OCI-LY1 (cell line): ENCODE measurements around the gene SCAMP3.

Experiments
- H2AFZ ChIP-seq: fragments of 200-600 bp; sonication (generic), shearing (Covaris generic); 2 replicates; pipeline ENCODE4 v1.6.0; 2014; ENCODE audit warnings: antibody characterized with exemption, mild to moderate bottlenecking, low read length
- H3F3A ChIP-seq: fragments of 200-600 bp; sonication (generic), shearing (Covaris generic); 2 replicates; pipeline ENCODE4 v1.6.0; 2014; ENCODE audit warnings: mild to moderate bottlenecking, antibody characterized with exemption, low read length, moderate library complexity; ENCODE audit not compliant: insufficient read depth
- H3K27ac ChIP-seq: fragments of 200-600 bp; sonication (generic); 2 replicates; pipeline ENCODE4 v1.5.1; 2014; ENCODE audit warnings: low read length, mixed run types, mild to moderate bottlenecking, low read depth; ENCODE audit not compliant: poor library complexity, severe bottlenecking
- H3K27me3 ChIP-seq: fragments of 200-600 bp; sonication (generic); 2 replicates; pipeline ENCODE4 v1.6.0; 2014; ENCODE audit warnings: antibody characterized with exemption, mild to moderate bottlenecking, low read length, moderate library complexity; ENCODE audit not compliant: insufficient read depth
- H3K36me3 ChIP-seq: fragments of 200-600 bp; sonication (generic); 2 replicates; pipeline ENCODE4 v1.6.1; 2014; ENCODE audit warnings: mild to moderate bottlenecking, antibody characterized with exemption, low read length, moderate library complexity, mixed read lengths; ENCODE audit not compliant: insufficient read depth
- H3K4me1 ChIP-seq: fragments of 200-600 bp; sonication (generic); 2 replicates; pipeline ENCODE4 v1.5.1; 2014; ENCODE audit warnings: mild to moderate bottlenecking, low read length, moderate library complexity; ENCODE audit not compliant: insufficient read depth, severe bottlenecking
- H3K4me2 ChIP-seq: fragments of 200-600 bp; sonication (generic), shearing (Covaris generic); 2 replicates; pipeline ENCODE4 v1.6.1; 2014; ENCODE audit warnings: low read length
- H3K4me3 ChIP-seq: fragments of 200-600 bp; sonication (generic); 2 replicates; pipeline ENCODE4 v1.5.1; 2014; ENCODE audit warnings: low read length, low read depth, mild to moderate bottlenecking, mixed read lengths; ENCODE audit not compliant: poor library complexity, severe bottlenecking
- H3K79me2 ChIP-seq: fragments of 200-600 bp; shearing (Covaris generic); 2 replicates; pipeline ENCODE4 v1.6.1; 2016; ENCODE audit warnings: mixed run types, low read length, mixed read lengths; ENCODE audit not compliant: insufficient read depth
- H3K9ac ChIP-seq: fragments of 200-600 bp; sonication (generic), shearing (Covaris generic); 2 replicates; pipeline ENCODE4 v1.6.1; 2014; ENCODE audit warnings: mild to moderate bottlenecking, low read length, mixed read lengths
- H3K9me2 ChIP-seq: fragments of 200-600 bp; sonication (generic), shearing (Covaris generic); 2 replicates; pipeline ENCODE4 v1.6.1; 2014; ENCODE audit warnings: low read depth, mild to moderate bottlenecking, low read length, mixed read lengths
- H3K9me3 ChIP-seq: fragments of 200-600 bp; shearing (Covaris generic); 2 replicates; pipeline ENCODE4 v1.6.1; 2014; ENCODE audit warnings: low read length, mixed read lengths
- H4K20me1 ChIP-seq: fragments of 200-600 bp; sonication (generic), shearing (Covaris generic); 2 replicates; pipeline ENCODE4 v1.6.0; 2016; ENCODE audit warnings: mild to moderate bottlenecking, low read length; ENCODE audit not compliant: insufficient read depth
- CTCF ChIP-seq: fragments of 200-600 bp; sonication (generic), shearing (Covaris generic); IDR thresholded peaks from 2 replicates; pipeline ENCODE4 v1.5.1; 2017; ENCODE audit warnings: mild to moderate bottlenecking, antibody characterized with exemption, low read length, moderate library complexity, mixed read lengths
- EZH2 ChIP-seq: fragments of 200-600 bp; sonication (generic), shearing (Covaris generic); IDR thresholded peaks from 2 replicates; pipeline ENCODE4 v1.8.0; 2017; ENCODE audit warnings: borderline replicate concordance, mixed run types, mild to moderate bottlenecking, antibody characterized with exemption, low read length, moderate library complexity, mixed read lengths

The SCAMP3 gene

GRCh38 chr1:155261852-155262673 is at the start of gene SCAMP3:
TSS of gene SCAMP3 (minus strand) at chr1:155262360. CDS start at chr1:155262151, 209 bp downstream.
- Histone ChIP-seq H3K36me3 (peaks cover 62% of the 10 kb centered on the region), H3K27me3 (no peaks in the 10 kb centered on the region), H3K27ac (peak within 1 kb of the TSS; percentile 47), H3K9me2 (no peaks in the 10 kb centered on the region), H3K4me2 (peak within 1 kb of the TSS; percentile 97), H3K4me3 (peak within 1 kb of the TSS; percentile 78), H3K79me2 (peaks cover 8% of the 10 kb centered on the region; the same call in 1 of the 2 replicates), H2AFZ (no peak within 1 kb of the TSS), H3K9me3 (no peaks in the 10 kb centered on the region), H4K20me1 (no peaks in the 10 kb centered on the region), H3K9ac (peak within 1 kb of the TSS; percentile 85), H3K4me1 (peaks cover 17% of the 10 kb centered on the region), H3F3A (peaks cover 18% of the 10 kb centered on the region)
- TF ChIP-seq CTCF (no peak), EZH2 (no peak)

DNA sequence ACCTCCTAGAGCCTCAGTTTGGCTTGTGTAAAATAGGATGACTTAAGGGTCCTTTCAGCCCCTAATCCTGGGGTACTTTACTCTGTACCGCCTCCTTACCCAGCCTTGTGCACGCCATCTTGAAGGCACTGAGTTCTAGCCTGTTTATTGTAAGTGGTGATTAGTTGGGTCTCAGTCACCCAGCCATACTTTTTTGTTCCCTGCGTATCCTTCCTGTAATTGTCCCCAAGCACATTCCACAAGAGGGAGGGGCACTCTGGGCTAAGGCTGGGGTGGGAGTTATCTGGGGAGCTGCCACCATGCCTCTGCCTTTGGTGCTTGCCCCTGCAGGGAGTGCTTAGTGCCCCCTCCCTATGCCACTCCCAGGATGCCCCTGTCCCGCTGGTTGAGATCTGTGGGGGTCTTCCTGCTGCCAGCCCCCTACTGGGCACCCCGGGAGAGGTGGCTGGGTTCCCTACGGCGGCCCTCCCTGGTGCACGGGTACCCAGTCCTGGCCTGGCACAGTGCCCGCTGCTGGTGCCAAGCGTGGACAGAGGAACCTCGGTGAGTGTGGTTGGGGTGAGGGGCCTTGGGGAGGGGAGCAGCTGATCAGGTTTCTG is 47.4 kb upstream of the SCAMP3 start:
- TF ChIP-seq EZH2 (no peak), CTCF (no peak; the same call in 1 of the 2 replicates)

DNA sequence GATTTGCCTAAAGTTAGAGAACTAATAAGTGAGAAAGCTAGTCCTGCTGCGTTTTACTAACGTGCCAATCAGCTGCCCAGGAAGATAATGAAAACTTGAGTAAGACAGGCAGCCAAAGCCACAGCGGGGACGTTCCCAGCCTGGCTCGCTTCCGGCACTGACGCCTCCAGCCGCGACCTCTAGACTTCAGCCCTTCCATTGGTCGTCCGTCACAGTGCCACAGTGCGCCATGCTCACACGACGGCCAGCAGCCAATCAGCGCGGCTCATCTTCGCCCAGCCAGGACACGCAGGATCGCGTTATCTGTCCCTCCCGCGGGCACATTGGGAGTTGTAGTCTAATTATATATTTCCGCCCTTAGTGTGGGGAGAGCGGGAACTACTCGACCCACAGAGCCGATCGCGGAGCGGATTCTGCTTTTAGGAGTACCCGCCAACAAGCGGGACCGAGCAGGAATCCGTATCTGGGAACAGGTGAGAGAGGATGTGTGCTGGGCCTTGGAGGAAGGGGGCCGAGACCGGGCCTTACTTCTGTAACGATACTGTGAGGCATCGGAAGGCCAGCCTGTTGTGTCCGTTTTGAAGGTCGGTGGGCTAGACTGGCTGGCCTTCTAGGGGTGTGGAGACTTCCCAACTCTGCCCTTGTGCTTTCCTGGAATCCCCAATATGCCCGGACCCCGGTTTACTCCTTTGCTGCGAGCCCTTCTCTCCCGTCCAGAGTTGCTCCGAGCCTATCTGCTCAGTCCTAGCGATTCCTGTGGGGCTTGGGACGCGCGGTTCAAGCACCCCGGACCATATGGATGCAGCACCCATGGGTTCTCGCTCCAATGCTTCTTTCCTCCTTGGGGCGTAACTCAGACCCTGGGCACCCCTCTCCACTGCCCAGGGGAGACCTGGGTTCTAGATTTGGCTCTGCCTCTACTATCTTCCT is 46.6 kb upstream of the SCAMP3 start, which contains the start of gene FDPS:
TSS of gene FDPS (plus strand) at position 374 of the 930 bp plus-strand sequence. CDS start 924 bp downstream, outside the sequence.
- Histone ChIP-seq H3K79me2 (peaks cover 24% of the 10 kb centered on the region), H3K4me1 (peaks cover 44% of the 10 kb centered on the region), H4K20me1 (no peaks in the 10 kb centered on the region), H3K4me3 (peak within 1 kb of the TSS; percentile 100), H3K9ac (peak within 1 kb of the TSS; percentile 100), H3K9me3 (no peaks in the 10 kb centered on the region), H3K36me3 (peaks cover 44% of the 10 kb centered on the region), H3K27me3 (no peaks in the 10 kb centered on the region), H3K4me2 (peak within 1 kb of the TSS; percentile 90), H3K9me2 (no peaks in the 10 kb centered on the region), H3K27ac (peak within 1 kb of the TSS; percentile 96), H3F3A (no peaks in the 10 kb centered on the region), H2AFZ (no peak within 1 kb of the TSS)
- no peak for TF ChIP-seq CTCF
- TF ChIP-seq EZH2: no peak

More for the DNA sequence above, 47.4 kb upstream of the SCAMP3 start:
- Histone ChIP-seq H3K4me2 (peak overlapping the region; percentile 90), H3K79me2 (peaks cover 24% of the 10 kb centered on the region), H3K9me2 (no peaks in the 10 kb centered on the region), H3F3A (no peaks in the 10 kb centered on the region), H3K36me3 (peaks cover 51% of the 10 kb centered on the region), H3K27me3 (no peaks in the 10 kb centered on the region), H3K4me1 (peaks cover 42% of the 10 kb centered on the region), H3K9me3 (no peaks in the 10 kb centered on the region), H3K4me3 (peak overlapping the region; percentile 100), H3K9ac (peak overlapping the region; percentile 100), H4K20me1 (no peaks in the 10 kb centered on the region), H2AFZ (no peak overlapping the region), H3K27ac (peak overlapping the region; percentile 96)
